KG1 (cell line): ENCODE measurements around the gene SIGLEC5.
A peak's percentile ranks its signal among the peaks of the same experiment; 100 is the strongest.

Experiments used
- DNase-seq: peaks from one replicate; lab custom pipeline; 2025; lab: John Stamatoyannopoulos, UW

Gene SIGLEC5

DNA sequence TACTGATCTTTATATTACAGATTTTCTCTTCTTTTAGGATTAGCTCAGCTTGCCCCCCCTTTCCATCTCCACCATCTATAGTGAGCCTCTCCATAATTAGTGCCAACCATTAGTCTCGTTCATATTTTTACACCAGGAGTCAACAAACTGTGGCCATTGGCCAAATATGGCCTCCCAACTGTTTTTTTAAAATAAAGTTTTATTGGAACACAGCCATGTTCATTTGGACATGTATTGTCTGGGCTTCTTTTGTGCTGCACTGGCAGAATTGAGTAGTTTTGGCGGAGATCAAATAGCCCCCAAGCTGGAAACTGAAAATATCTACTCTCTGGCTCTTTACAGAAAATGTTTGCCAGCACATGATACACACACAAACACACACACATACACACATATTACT lies 40.7 kb downstream of the SIGLEC5 start:
- no peak for DNase-seq

DNA sequence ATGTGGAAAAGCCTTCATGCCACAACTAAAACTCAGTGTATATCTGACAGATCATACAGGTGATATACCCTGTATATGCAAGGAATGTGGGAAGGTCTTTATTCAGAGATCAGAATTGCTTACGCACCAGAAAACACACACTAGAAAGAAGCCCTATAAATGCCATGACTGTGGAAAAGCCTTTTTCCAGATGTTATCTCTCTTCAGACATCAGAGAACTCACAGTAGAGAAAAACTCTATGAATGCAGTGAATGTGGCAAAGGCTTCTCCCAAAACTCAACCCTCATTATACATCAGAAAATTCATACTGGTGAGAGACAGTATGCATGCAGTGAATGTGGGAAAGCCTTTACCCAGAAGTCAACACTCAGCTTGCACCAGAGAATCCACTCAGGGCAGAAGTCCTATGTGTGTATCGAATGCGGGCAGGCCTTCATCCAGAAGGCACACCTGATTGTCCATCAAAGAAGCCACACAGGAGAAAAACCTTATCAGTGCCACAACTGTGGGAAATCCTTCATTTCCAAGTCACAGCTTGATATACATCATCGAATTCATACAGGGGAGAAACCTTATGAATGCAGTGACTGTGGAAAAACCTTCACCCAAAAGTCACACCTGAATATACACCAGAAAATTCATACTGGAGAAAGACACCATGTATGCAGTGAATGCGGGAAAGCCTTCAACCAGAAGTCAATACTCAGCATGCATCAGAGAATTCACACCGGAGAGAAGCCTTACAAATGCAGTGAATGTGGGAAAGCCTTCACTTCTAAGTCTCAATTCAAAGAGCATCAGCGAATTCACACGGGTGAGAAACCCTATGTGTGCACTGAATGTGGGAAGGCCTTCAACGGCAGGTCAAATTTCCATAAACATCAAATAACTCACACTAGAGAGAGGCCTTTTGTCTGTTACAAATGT lies 42.7 kb downstream of the SIGLEC5 start:
- no peak for DNase-seq

DNA sequence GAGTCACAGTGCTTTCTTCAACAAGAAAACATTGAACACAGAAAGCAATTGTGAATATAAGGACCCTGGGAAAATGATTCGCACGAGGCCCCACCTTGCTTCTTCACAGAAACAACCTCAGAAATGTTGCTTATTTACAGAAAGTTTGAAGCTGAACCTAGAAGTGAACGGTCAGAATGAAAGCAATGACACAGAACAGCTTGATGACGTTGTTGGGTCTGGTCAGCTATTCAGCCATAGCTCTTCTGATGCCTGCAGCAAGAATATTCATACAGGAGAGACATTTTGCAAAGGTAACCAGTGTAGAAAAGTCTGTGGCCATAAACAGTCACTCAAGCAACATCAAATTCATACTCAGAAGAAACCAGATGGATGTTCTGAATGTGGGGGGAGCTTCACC lies 43.4 kb downstream of the SIGLEC5 start:
- DNase-seq: no peak

DNA sequence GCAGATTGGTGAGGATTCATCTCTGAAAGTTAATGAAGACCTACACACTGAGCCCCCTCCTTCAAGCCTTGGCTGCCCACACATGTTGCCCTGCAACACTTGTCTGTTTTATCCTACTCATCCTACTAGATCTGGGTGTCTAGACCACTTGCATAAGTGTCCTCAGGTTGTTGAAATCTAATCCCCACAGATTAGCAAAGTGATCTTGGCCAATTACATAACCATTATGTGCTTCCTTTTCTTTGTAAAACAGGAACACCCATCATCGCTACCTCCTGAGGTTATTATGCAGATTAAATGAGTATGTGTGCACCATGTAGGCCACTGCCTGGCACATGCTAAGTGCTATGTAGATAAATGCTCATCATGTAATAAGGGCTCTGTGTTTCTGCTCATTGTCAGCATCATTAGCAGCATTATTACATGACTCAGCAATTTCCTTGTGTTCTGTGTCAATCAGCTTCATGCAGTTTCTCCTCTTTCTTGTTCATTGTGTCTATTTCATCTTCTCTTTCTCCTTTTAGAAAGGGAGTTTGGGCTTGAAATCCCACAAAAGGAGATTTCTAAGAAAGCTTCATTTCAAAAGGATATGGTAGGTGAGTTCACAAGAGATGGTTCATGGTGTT lies 44.0 kb downstream of the SIGLEC5 start:
- DNase-seq: no peak

DNA sequence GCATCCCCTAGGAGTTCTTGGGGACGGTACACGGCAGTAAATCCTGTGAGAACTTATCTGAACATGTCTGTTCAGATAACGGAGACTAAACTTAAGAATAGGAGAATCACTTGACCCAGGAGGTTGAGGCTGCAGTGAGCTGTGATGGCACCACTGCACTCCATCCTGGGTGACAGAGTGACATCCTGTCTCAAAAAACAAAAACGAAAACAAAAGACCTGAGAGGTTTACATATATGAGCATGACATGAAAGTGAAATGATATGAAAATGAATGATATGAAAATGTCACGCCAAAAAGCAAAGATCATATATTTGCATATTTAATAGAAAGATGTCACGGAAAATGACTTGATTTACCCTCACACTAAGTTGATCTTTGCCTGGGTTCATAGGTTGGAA lies 53.4 kb downstream of the SIGLEC5 start:
- DNase-seq: no peak

GRCh38 chr19:51573331-51573730 lies 56.9 kb downstream of the SIGLEC5 start:
- no peak for DNase-seq

GRCh38 chr19:51572908-51573307 lies 57.3 kb downstream of the SIGLEC5 start:
- DNase-seq: no peak

DNA sequence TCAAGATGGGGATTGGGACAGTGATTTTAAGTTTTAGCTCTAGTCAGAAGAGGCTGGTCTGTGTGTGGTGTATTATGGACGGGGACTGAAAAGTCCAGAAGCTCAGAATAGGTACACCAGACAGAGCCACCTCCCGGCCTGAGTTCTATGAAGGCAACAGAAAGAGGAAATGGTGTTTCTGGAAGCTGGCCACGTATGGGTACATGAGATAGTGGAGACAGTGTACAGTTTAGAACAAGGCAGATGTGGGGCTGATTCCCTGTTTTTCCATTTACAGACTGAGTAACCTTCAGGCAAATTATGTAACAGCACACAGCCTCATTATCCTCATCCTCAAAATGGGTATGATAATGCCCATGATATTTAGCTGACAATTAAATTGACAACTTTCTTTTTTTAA lies 57.8 kb downstream of the SIGLEC5 start:
- no peak for DNase-seq

- DNase-seq: no peak
Measured at GRCh38 chr19:51571599-51571998, 58.6 kb downstream of the SIGLEC5 start.

GRCh38 chr19:51570962-51571575 lies 59.1 kb downstream of the SIGLEC5 start, which contains the start of gene ZNF175:
Gene ZNF175, plus strand, starts transcription at chr19:51571283. Its CDS starts 2,047 bp downstream, at chr19:51573330.
- DNase-seq: peak; percentile 97

GRCh38 chr19:51568456-51568855 lies 61.7 kb downstream of the SIGLEC5 start:
- no peak for DNase-seq

- no peak for DNase-seq
Measured at GRCh38 chr19:51567583-51567982, 62.6 kb downstream of the SIGLEC5 start.

- DNase-seq: no peak
Measured at GRCh38 chr19:51566489-51567100, 63.6 kb downstream of the SIGLEC5 start.

- no peak for DNase-seq
Measured at GRCh38 chr19:51565583-51565982, 64.6 kb downstream of the SIGLEC5 start.

GRCh38 chr19:51564791-51565190 lies 65.4 kb downstream of the SIGLEC5 start:
- peak; percentile 13 for DNase-seq
